Measurements from ENCODE around the gene MTOR. TPM values are rescaled to one million over a fixed set of nuclear protein-coding genes. Genes with fewer than 3 reads are reported as not detected.

The MTOR gene
- total RNA-seq, 1 experiment from 2014 or later = 36.1 TPM

DNA sequence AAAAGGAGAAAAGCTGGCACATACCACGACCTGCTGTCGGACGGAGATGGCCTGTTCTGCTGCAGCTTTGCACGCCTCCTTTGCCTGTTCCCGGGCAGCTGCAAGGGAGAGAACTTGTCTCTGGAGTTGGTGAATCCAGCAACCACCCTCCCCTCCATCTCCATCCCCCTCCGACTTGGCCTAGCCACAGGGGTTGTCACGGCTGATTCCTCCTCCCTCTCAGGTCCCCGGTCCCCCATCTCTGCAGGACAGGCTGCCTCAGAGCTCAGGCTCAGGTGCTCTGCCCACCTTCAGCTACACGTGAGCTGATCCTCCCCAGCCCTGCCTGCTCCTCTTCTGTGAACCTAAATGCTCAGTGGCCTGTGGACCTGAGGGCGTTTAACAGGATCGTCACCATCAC, 191.5 kb downstream of the MTOR start:
- Mint-ChIP-seq H3K27me3 (ENCODE audit: unreplicated experiment) (no peaks in the 10 kb centered on the region), H3K4me3 (ENCODE audit: low read depth, unreplicated experiment) (no peak overlapping the region), H3K4me1 (ENCODE audit: low read depth, unreplicated experiment) (no peaks in the 10 kb centered on the region), H3K27ac (ENCODE audit: unreplicated experiment) (no peak overlapping the region), H3K9me3 (ENCODE audit: low read depth, unreplicated experiment) (no peaks in the 10 kb centered on the region), H3K36me3 (ENCODE audit: insufficient read depth, unreplicated experiment) (peaks cover 37% of the 10 kb centered on the region)
- intact Hi-C loops (cut with micrococcal nuclease; ENCODE audit: unreplicated experiment) = no loop called here
- CTCF ChIA-PET = no interaction called here
- BruUV-seq (replicated peaks) = no TSS peak
- DNase-seq = no peak
- TF ChIP-seq, protein P1, sequence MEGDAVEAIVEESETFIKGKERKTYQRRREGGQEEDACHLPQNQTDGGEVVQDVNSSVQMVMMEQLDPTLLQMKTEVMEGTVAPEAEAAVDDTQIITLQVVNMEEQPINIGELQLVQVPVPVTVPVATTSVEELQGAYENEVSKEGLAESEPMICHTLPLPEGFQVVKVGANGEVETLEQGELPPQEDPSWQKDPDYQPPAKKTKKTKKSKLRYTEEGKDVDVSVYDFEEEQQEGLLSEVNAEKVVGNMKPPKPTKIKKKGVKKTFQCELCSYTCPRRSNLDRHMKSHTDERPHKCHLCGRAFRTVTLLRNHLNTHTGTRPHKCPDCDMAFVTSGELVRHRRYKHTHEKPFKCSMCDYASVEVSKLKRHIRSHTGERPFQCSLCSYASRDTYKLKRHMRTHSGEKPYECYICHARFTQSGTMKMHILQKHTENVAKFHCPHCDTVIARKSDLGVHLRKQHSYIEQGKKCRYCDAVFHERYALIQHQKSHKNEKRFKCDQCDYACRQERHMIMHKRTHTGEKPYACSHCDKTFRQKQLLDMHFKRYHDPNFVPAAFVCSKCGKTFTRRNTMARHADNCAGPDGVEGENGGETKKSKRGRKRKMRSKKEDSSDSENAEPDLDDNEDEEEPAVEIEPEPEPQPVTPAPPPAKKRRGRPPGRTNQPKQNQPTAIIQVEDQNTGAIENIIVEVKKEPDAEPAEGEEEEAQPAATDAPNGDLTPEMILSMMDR (IDR thresholded peaks at IDR 0.05; ENCODE audit: unreplicated experiment) = no peak

GRCh38 chr1:11068600-11069473, 193.5 kb downstream of the MTOR start:
- no peak overlapping the region for H3K4me3 Mint-ChIP-seq (ENCODE audit: low read depth, unreplicated experiment)
- BruUV-seq (replicated peaks) = no TSS peak
- intact Hi-C loops (cut with micrococcal nuclease; ENCODE audit: unreplicated experiment) = no loop called here
- no peak overlapping the region for H3K27ac Mint-ChIP-seq (ENCODE audit: unreplicated experiment)
- no peaks in the 10 kb centered on the region for H3K9me3 Mint-ChIP-seq (ENCODE audit: low read depth, unreplicated experiment)
- DNase-seq = no peak
- no peaks in the 10 kb centered on the region for H3K4me1 Mint-ChIP-seq (ENCODE audit: low read depth, unreplicated experiment)
- peaks cover 43% of the 10 kb centered on the region for H3K36me3 Mint-ChIP-seq (ENCODE audit: insufficient read depth, unreplicated experiment)
- CTCF ChIA-PET = no interaction called here
- TF ChIP-seq, protein P1 (IDR thresholded peaks at IDR 0.05; ENCODE audit: unreplicated experiment) = no peak
- H3K27me3 Mint-ChIP-seq (ENCODE audit: unreplicated experiment) = no peaks in the 10 kb centered on the region

DNA sequence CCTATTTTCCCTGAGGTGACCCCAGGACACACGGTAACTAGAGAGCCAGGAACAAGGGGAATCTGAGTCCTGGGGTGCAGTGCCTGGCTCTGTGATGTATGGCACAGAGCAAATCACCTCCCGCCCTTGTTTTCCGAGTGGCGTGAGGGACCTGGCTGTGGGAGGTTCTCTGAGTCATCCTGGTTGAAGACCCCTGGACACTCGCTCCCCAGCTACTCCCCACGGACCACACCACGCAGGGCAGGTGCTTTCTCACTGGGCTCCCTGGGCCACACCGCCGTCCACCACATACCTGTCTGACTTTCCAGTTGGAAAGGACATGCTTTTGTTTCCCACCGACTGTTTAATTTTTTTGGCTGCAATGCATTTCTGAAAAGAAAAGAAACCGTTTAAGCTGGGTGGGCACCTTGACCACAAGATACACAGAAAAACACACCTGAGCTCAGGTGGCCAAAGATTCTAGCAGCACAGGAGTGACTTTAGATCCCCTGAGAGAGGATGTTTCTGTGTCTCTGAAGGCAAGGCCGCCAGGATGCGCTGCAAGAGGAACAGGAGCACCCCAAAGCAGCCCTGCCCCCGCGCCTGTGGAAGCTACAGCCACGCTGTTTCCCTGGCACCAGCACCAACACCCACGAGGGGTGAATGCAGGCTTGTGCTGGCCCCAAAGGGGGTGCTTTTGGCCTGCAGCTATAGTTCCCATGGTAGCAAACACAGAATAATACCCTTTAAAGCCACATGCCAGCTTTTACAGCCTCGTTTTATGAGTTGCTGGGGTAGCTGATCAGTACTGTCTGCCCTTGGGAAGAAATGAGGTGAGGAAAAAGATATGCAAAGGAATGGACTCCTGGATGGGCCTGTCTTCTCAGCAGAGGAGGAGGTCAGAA, 194.4 kb downstream of the MTOR start:
- CTCF ChIA-PET = no interaction called here
- Mint-ChIP-seq H3K4me1 (ENCODE audit: low read depth, unreplicated experiment) (no peaks in the 10 kb centered on the region), H3K36me3 (ENCODE audit: insufficient read depth, unreplicated experiment) (peaks cover 50% of the 10 kb centered on the region), H3K9me3 (ENCODE audit: low read depth, unreplicated experiment) (no peaks in the 10 kb centered on the region), H3K27ac (ENCODE audit: unreplicated experiment) (no peak overlapping the region), H3K4me3 (ENCODE audit: low read depth, unreplicated experiment) (no peak overlapping the region), H3K27me3 (ENCODE audit: unreplicated experiment) (no peaks in the 10 kb centered on the region)
- TF ChIP-seq, protein P1 (IDR thresholded peaks at IDR 0.05; ENCODE audit: unreplicated experiment) = no peak
- DNase-seq = no peak
- intact Hi-C loops (cut with micrococcal nuclease; ENCODE audit: unreplicated experiment) = no loop called here
- BruUV-seq (replicated peaks) = no TSS peak

DNA sequence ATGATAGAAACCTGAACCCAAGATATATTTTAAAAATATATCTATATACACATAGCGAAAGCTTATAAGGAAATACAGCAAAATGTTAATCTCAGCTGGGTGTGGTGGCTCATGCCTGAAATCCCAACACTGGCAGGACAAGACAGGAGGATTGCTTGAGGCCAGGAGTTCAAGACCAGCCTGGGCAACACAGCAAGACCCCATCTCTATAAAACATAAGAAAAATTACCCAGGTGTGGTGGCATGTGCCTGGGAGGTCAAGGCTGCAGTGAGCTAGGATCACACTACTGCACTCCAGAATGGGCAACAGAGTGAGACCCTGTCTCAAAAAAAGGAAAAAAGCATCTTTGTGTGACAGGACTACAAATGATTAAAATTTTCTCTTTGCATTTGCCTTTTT, 196.6 kb downstream of the MTOR start:
- Mint-ChIP-seq H3K4me1 (ENCODE audit: low read depth, unreplicated experiment) (no peaks in the 10 kb centered on the region), H3K27me3 (ENCODE audit: unreplicated experiment) (no peaks in the 10 kb centered on the region), H3K27ac (ENCODE audit: unreplicated experiment) (no peak overlapping the region), H3K9me3 (ENCODE audit: low read depth, unreplicated experiment) (no peaks in the 10 kb centered on the region), H3K36me3 (ENCODE audit: insufficient read depth, unreplicated experiment) (peaks cover 50% of the 10 kb centered on the region), H3K4me3 (ENCODE audit: low read depth, unreplicated experiment) (no peak overlapping the region)
- TF ChIP-seq, protein P1 (IDR thresholded peaks at IDR 0.05; ENCODE audit: unreplicated experiment) = no peak
- no TSS peak for BruUV-seq (replicated peaks)
- no peak for DNase-seq
- CTCF ChIA-PET = no interaction called here
- intact Hi-C loops (cut with micrococcal nuclease; ENCODE audit: unreplicated experiment) = no loop called here

Measured in Calu3 (cell line).